ENCODE measurements around the gene HMGCS2. TPM values are rescaled to one million over a fixed set of nuclear protein-coding genes. Genes with fewer than 3 reads are reported as not detected.

The HMGCS2 gene
- total RNA-seq, 6 donors from 2014 or later = 0.31 to 5.9 (median 1.2) TPM; not detected in 1

GRCh38 chr1:119724611-119725218, 44.0 kb downstream of the HMGCS2 start:
- 75 to 78% methylated on average over 8 of the region's 8 CpGs for WGBS, 2 donors
- ATAC-seq (ENCODE audit: low FRiP score in 2 of 2) (no peak), DNase-seq (no peak)
- no peak overlapping the region for H3K27ac ChIP-seq
- H3K4me3 ChIP-seq = no peak overlapping the region
- no peaks in the 10 kb centered on the region for H3K9me3 ChIP-seq
- no peaks in the 10 kb centered on the region for H3K4me1 ChIP-seq
- no peaks in the 10 kb centered on the region for H3K27me3 ChIP-seq
- peaks cover 0 to 5% (median 2%) of the 10 kb centered on the region in 4 donors for H3K36me3 ChIP-seq
- no peak for TF ChIP-seq CTCF (IDR thresholded peaks at IDR 0.05)
- TF ChIP-seq EP300 (IDR thresholded peaks at IDR 0.05) = no peak
- no peak for TF ChIP-seq POLR2A (IDR thresholded peaks at IDR 0.05)
- no peak for TF ChIP-seq POLR2AphosphoS5 (IDR thresholded peaks at IDR 0.05)

DNA sequence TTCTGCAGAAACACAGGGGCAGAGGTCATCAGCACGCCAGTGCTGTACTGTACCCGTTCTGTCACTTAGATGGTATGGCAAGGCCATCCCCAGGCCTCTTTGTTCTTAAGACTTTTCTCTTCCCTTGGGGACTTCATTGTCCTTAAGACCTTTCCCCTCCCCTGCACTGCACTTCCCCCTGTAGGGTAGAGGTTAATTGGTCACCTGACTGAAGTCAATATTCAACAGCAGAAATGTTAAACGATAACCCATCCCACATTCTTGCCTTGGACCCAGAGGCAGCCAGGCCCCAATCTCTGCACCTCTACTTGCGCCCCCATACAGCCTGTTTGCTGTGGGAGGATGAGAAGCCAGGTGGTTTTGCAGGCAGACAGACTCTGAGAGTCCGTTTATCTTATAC, 46.8 kb downstream of the HMGCS2 start:
- H3K9me3 ChIP-seq = no peaks in the 10 kb centered on the region
- TF ChIP-seq EP300 (IDR thresholded peaks at IDR 0.05) (no peak), CTCF (IDR thresholded peaks at IDR 0.05) (no peak), POLR2AphosphoS5 (IDR thresholded peaks at IDR 0.05) (no peak), POLR2A (IDR thresholded peaks at IDR 0.05) (no peak)
- 82 to 90% methylated on average over 5 of the region's 5 CpGs for WGBS, 2 donors
- no peaks in the 10 kb centered on the region for H3K4me1 ChIP-seq
- DNase-seq = no peak
- H3K27me3 ChIP-seq = no peaks in the 10 kb centered on the region
- peaks cover 0 to 5% (median 0%) of the 10 kb centered on the region in 4 donors for H3K36me3 ChIP-seq
- no peak overlapping the region for H3K4me3 ChIP-seq
- no peak overlapping the region for H3K27ac ChIP-seq
- ATAC-seq (ENCODE audit: low FRiP score in 2 of 2) = no peak

GRCh38 chr1:119720866-119721440, 47.8 kb downstream of the HMGCS2 start:
- Histone ChIP-seq H3K9me3 (no peaks in the 10 kb centered on the region), H3K27ac (no peak overlapping the region), H3K27me3 (no peaks in the 10 kb centered on the region), H3K4me1 (no peaks in the 10 kb centered on the region), H3K36me3 (peaks cover 0 to 5% (median 0%) of the 10 kb centered on the region in 4 donors), H3K4me3 (no peak overlapping the region)
- ATAC-seq (ENCODE audit: low FRiP score in 2 of 2) = no peak
- DNase-seq = no peak
- WGBS, 2 donors = 98% methylated on average over 11 of the region's 11 CpGs
- TF ChIP-seq CTCF (IDR thresholded peaks at IDR 0.05) = no peak
- TF ChIP-seq EP300 (IDR thresholded peaks at IDR 0.05) = no peak
- no peak for TF ChIP-seq POLR2A (IDR thresholded peaks at IDR 0.05)
- no peak for TF ChIP-seq POLR2AphosphoS5 (IDR thresholded peaks at IDR 0.05)

DNA sequence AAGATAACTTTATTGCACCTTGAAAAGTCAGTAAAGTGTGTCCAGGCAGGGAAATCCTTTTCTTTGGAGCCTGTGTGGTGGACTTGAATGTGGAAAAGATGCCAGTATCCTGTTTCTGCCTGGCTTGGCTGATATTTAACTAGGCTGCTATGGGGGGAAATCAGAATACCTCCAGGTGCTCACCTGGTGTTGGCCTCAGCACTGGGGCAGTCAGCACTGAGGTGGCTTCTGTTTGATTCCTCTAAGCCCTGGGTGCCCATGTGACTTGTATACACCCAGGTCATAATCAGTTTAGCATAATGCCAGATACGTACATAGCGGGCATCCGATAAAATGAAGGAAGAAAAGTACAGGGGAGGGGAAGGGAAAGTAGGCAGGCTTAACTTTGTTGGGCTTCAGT, 49.7 kb downstream of the HMGCS2 start:
- H3K4me1 ChIP-seq = peaks cover 0 to 1% (median 0%) of the 10 kb centered on the region in 4 donors
- no peak for DNase-seq
- TF ChIP-seq POLR2A (IDR thresholded peaks at IDR 0.05) (no peak), CTCF (IDR thresholded peaks at IDR 0.05) (no peak), EP300 (IDR thresholded peaks at IDR 0.05) (no peak), POLR2AphosphoS5 (IDR thresholded peaks at IDR 0.05) (no peak)
- ATAC-seq (ENCODE audit: low FRiP score in 2 of 2) = no peak
- no peaks in the 10 kb centered on the region for H3K9me3 ChIP-seq
- 92 to 98% methylated on average over 3 of the region's 3 CpGs for WGBS, 2 donors
- H3K4me3 ChIP-seq = no peak overlapping the region
- peaks cover 0 to 5% (median 0%) of the 10 kb centered on the region in 4 donors for H3K36me3 ChIP-seq
- no peaks in the 10 kb centered on the region for H3K27me3 ChIP-seq
- H3K27ac ChIP-seq = no peak overlapping the region

GRCh38 chr1:119718409-119718808, 50.3 kb downstream of the HMGCS2 start:
- DNase-seq (no peak), ATAC-seq (ENCODE audit: low FRiP score in 2 of 2) (no peak)
- H3K9me3 ChIP-seq = no peaks in the 10 kb centered on the region
- H3K27ac ChIP-seq = no peak overlapping the region
- peaks cover 0 to 7% (median 0%) of the 10 kb centered on the region in 4 donors for H3K4me1 ChIP-seq
- TF ChIP-seq CTCF (IDR thresholded peaks at IDR 0.05) = no peak
- no peak for TF ChIP-seq EP300 (IDR thresholded peaks at IDR 0.05)
- TF ChIP-seq POLR2A (IDR thresholded peaks at IDR 0.05) = no peak
- TF ChIP-seq POLR2AphosphoS5 (IDR thresholded peaks at IDR 0.05) = no peak
- peaks cover 0 to 5% (median 0%) of the 10 kb centered on the region in 4 donors for H3K36me3 ChIP-seq
- H3K27me3 ChIP-seq = no peaks in the 10 kb centered on the region
- H3K4me3 ChIP-seq = no peak overlapping the region

Data from upper lobe of left lung (tissue), 6 donors.